H1 (cell line): ENCODE results near the gene CD63. TPM values are rescaled to one million over a fixed set of nuclear protein-coding genes. Genes with fewer than 3 reads are reported as not detected.

Source experiments
- CTCF ChIA-PET: fragments of 300-600 bp; sonication (Branson Sonifier 250); formaldehyde crosslinking; loops from one replicate; lab custom pipeline; 2021; ENCODE audit not compliant: partially characterized antibody; lab: Charles Lee
- POLR2A ChIA-PET: fragments of 300-600 bp; sonication (Branson Sonifier 250); formaldehyde crosslinking; loops from one replicate; lab custom pipeline; 2021; ENCODE audit warnings: inconsistent platforms; ENCODE audit not compliant: partially characterized antibody; lab: Charles Lee
- DNase-seq, 2 experiments: peaks; one replicate each; pipeline versions ENCODE4 v3.0.0 to v3.0.0-alpha.2; 2010 to 2022; ENCODE audit warnings: low spot score in 2 of 2, low read depth in 1 of 2, mixed read lengths in 1 of 2
- FAIRE-seq: peaks from 2 replicates; lab custom pipeline; 2011; peaks lifted over from hg19 to GRCh38; lab: Jason Lieb, UNC
- H2AFZ ChIP-seq: 2 replicates; pipeline ENCODE4 v1.8.1; 2012; ENCODE audit warnings: low read length, inconsistent platforms
- H2AK5ac ChIP-seq: 2 replicates; pipeline ENCODE4 v1.6.1; 2013; ENCODE audit warnings: low read depth, low read length
- H2BK120ac ChIP-seq: replicated peaks from 2 replicates; pipeline ENCODE3; 2013; ENCODE audit warnings: low read depth, low read length, inconsistent platforms
- H2BK12ac ChIP-seq: 2 replicates; pipeline ENCODE4 v1.6.1; 2013; ENCODE audit warnings: low read depth, low read length
- H2BK15ac ChIP-seq: 2 replicates; pipeline ENCODE4 v1.6.1; 2013; ENCODE audit warnings: low read length
- H2BK20ac ChIP-seq: 2 replicates; pipeline ENCODE4 v1.6.1; 2013; ENCODE audit warnings: low read length
- H2BK5ac ChIP-seq: 2 replicates; pipeline ENCODE4 v1.6.1; 2013; ENCODE audit warnings: low read depth, low read length
- H3K14ac ChIP-seq: 2 replicates; pipeline ENCODE4 v1.6.1; 2013; ENCODE audit warnings: inconsistent platforms; ENCODE audit not compliant: insufficient read length
- H3K18ac ChIP-seq: 2 replicates; pipeline ENCODE4 v1.6.1; 2013; ENCODE audit warnings: low read length; ENCODE audit errors: extremely low read depth
- H3K23ac ChIP-seq: 2 replicates; pipeline ENCODE4 v1.6.1; 2013; ENCODE audit warnings: inconsistent platforms; ENCODE audit not compliant: insufficient read length
- H3K23me2 ChIP-seq: 2 replicates; pipeline ENCODE4 v1.6.1; 2013; ENCODE audit warnings: low read depth, low read length
- H3K27ac ChIP-seq: 2 replicates; pipeline ENCODE4 v1.6.1; 2011; ENCODE audit warnings: low read depth, low read length, inconsistent platforms
- H3K27me3 ChIP-seq, 4 experiments: replicated peaks in 1 of 4; 1 replicate in 1 of 4; 2 replicates in 3 of 4; pipeline versions ENCODE4 v1.6.1 to v1.8.1; 2011 to 2013; ENCODE audit warnings: low read length in 3 of 4, mild to moderate bottlenecking in 3 of 4, inconsistent platforms in 2 of 4, mixed read lengths in 2 of 4, moderate library complexity in 1 of 4; ENCODE audit not compliant: control insufficient read depth in 3 of 4, insufficient read depth in 3 of 4; ENCODE audit errors: extremely low read depth in 1 of 4
- H3K36me3 ChIP-seq, 4 experiments: 2 replicates each; pipeline versions ENCODE4 v1.6.1 to v1.8.1; 2011 to 2013; ENCODE audit warnings: mild to moderate bottlenecking in 4 of 4, low read length in 3 of 4, moderate library complexity in 2 of 4, control low read depth in 1 of 4, inconsistent platforms in 1 of 4; ENCODE audit not compliant: insufficient read depth in 4 of 4, control insufficient read depth in 2 of 4
- H3K4ac ChIP-seq: replicated peaks from 2 replicates; pipeline ENCODE3; 2013; ENCODE audit warnings: low read length, low read depth, mixed read lengths, inconsistent platforms; ENCODE audit not compliant: insufficient read length
- H3K4me1 ChIP-seq, 4 experiments: replicated peaks in 1 of 4; 1 replicate in 1 of 4; 2 replicates in 3 of 4; pipeline versions ENCODE4 v1.6.1 to v1.8.1; 2011 to 2013; ENCODE audit warnings: low read length in 3 of 4, inconsistent platforms in 2 of 4, mixed read lengths in 1 of 4; ENCODE audit not compliant: insufficient read depth in 4 of 4, control insufficient read depth in 3 of 4
- H3K4me2 ChIP-seq, 2 experiments: 2 replicates each; pipeline versions ENCODE4 v1.6.1 to v1.8.1; 2011 to 2013; ENCODE audit warnings: low read depth in 2 of 2, low read length in 2 of 2, control low read depth in 1 of 2, inconsistent platforms in 1 of 2, mild to moderate bottlenecking in 1 of 2; ENCODE audit not compliant: insufficient read depth in 1 of 2
- H3K4me3 ChIP-seq, 4 experiments: fragments of 200-600, 300-600 bp in 1 of 4; sonication (generic), shearing (Covaris generic), sonication (Bioruptor Twin) in 1 of 4; 2 replicates each; pipeline versions ENCODE4 v1.5.1 to v1.8.1; 2011 to 2016; ENCODE audit warnings: low read length in 4 of 4, low read depth in 3 of 4, control low read depth in 2 of 4, inconsistent platforms in 2 of 4, mild to moderate bottlenecking in 2 of 4, mixed read lengths in 1 of 4, moderate library complexity in 1 of 4; ENCODE audit not compliant: insufficient read depth in 2 of 4; ENCODE audit errors: extremely low read depth in 1 of 4
- H3K56ac ChIP-seq: replicated peaks from 2 replicates; pipeline ENCODE3; 2013; ENCODE audit warnings: low read depth, mild to moderate bottlenecking, mixed read lengths, low read length, inconsistent platforms; ENCODE audit not compliant: insufficient read length
- H3K79me1 ChIP-seq: 2 replicates; pipeline ENCODE4 v1.6.1; 2013; ENCODE audit warnings: low read depth, low read length, control low read depth
- H3K79me2 ChIP-seq, 2 experiments: 2 replicates each; pipeline versions ENCODE4 v1.6.1 to v1.8.1; 2012 to 2013; ENCODE audit warnings: low read length in 2 of 2, mild to moderate bottlenecking in 2 of 2, inconsistent platforms in 1 of 2; ENCODE audit not compliant: insufficient read depth in 2 of 2, control insufficient read depth in 1 of 2
- H3K9ac ChIP-seq, 4 experiments: replicated peaks in 1 of 4; 1 replicate in 1 of 4; 2 replicates in 3 of 4; pipeline versions ENCODE4 v1.6.1 to v1.8.1; 2011 to 2013; ENCODE audit warnings: low read depth in 3 of 4, low read length in 3 of 4, control low read depth in 2 of 4, mild to moderate bottlenecking in 2 of 4, moderate library complexity in 2 of 4, inconsistent platforms in 1 of 4; ENCODE audit errors: extremely low read depth in 1 of 4
- H3K9me3 ChIP-seq, 2 experiments: 2 replicates each; pipeline versions ENCODE4 v1.6.1 to v1.8.1; 2012 to 2013; ENCODE audit warnings: mild to moderate bottlenecking in 2 of 2, moderate library complexity in 2 of 2, control low read depth in 1 of 2, inconsistent platforms in 1 of 2, low read depth in 1 of 2, low read length in 1 of 2, mixed read lengths in 1 of 2; ENCODE audit not compliant: insufficient read depth in 2 of 2
- H4K20me1 ChIP-seq, 2 experiments: replicated peaks in 1 of 2; 2 replicates each; pipeline versions ENCODE3 to v1.8.1; 2011 to 2013; ENCODE audit warnings: inconsistent platforms in 2 of 2, low read length in 2 of 2, mild to moderate bottlenecking in 1 of 2; ENCODE audit not compliant: insufficient read depth in 2 of 2, control insufficient read depth in 1 of 2
- H4K5ac ChIP-seq: 2 replicates; pipeline ENCODE4 v1.6.1; 2013; ENCODE audit warnings: low read length, low read depth, mixed read lengths, inconsistent platforms; ENCODE audit not compliant: insufficient read length
- H4K8ac ChIP-seq: 2 replicates; pipeline ENCODE4 v1.8.0; 2013; ENCODE audit warnings: mild to moderate bottlenecking, moderate library complexity, low read length, inconsistent platforms; ENCODE audit not compliant: insufficient read depth; ENCODE audit errors: extremely low read depth
- H4K91ac ChIP-seq: replicated peaks from 2 replicates; pipeline ENCODE3; 2013; ENCODE audit warnings: low read length, mixed read lengths, inconsistent platforms; ENCODE audit not compliant: insufficient read length
- ATF2 ChIP-seq: IDR thresholded peaks from 2 replicates; pipeline ENCODE4 v1.6.1; 2012; ENCODE audit warnings: low read length, inconsistent platforms
- BRCA1 ChIP-seq: IDR thresholded peaks from 2 replicates; pipeline ENCODE4 v1.6.1; 2012; ENCODE audit warnings: low read depth, low read length, improper control_type of control experiment
- CEBPB ChIP-seq: IDR thresholded peaks from 2 replicates; pipeline ENCODE4 v1.6.1; 2012; ENCODE audit warnings: low read depth, low read length
- EGR1 ChIP-seq: IDR thresholded peaks from 2 replicates; pipeline ENCODE4 v1.6.1; 2011; ENCODE audit warnings: low read depth, low read length, borderline replicate concordance
- GTF2F1 ChIP-seq: IDR thresholded peaks from 2 replicates; pipeline ENCODE4 v1.6.1; 2012; ENCODE audit warnings: low read depth, low read length, improper control_type of control experiment, borderline replicate concordance
- KDM4A ChIP-seq: IDR thresholded peaks from one replicate; pipeline ENCODE4 v1.7.1; 2012; ENCODE audit warnings: low read depth, mild to moderate bottlenecking, moderate library complexity, low read length, inconsistent platforms; ENCODE audit not compliant: severe bottlenecking
- POLR2A ChIP-seq, 2 experiments: IDR thresholded peaks; 1 replicate in 1 of 2; 2 replicates in 1 of 2; pipeline ENCODE4 v1.6.1; 2011; ENCODE audit warnings: low read depth in 2 of 2, low read length in 2 of 2, mild to moderate bottlenecking in 2 of 2; ENCODE audit errors: control extremely low read depth in 1 of 2
- POLR2AphosphoS5 ChIP-seq: IDR thresholded peaks from 2 replicates; pipeline ENCODE4 v1.6.1; 2011; ENCODE audit warnings: low read depth, low read length
- RBBP5 ChIP-seq: IDR thresholded peaks from 2 replicates; pipeline ENCODE4 v1.7.1; 2012; ENCODE audit warnings: low read depth, mild to moderate bottlenecking, inconsistent platforms, low read length, moderate library complexity, borderline replicate concordance
- SP4 ChIP-seq: IDR thresholded peaks from 2 replicates; pipeline ENCODE4 v1.6.1; 2012; ENCODE audit warnings: low read length, inconsistent platforms
- SRF ChIP-seq: IDR thresholded peaks from 2 replicates; pipeline ENCODE4 v1.6.1; 2011; ENCODE audit warnings: mild to moderate bottlenecking, low read depth, low read length, moderate library complexity
- TAF1 ChIP-seq: IDR thresholded peaks from 2 replicates; pipeline ENCODE4 v1.6.1; 2011; ENCODE audit warnings: mild to moderate bottlenecking, low read depth, low read length
- TEAD4 ChIP-seq: IDR thresholded peaks from 2 replicates; pipeline ENCODE4 v1.6.1; 2012; ENCODE audit warnings: low read depth, low read length, inconsistent platforms, mixed read lengths
- YY1 ChIP-seq: IDR thresholded peaks from 2 replicates; pipeline ENCODE4 v1.6.1; 2011; ENCODE audit warnings: low read depth, mild to moderate bottlenecking, low read length
- WGBS, 2 experiments: shearing (Covaris generic) in 1 of 2; methylation state at CpG; one replicate each; pipeline versions ENCODE4 v1.1.6 to v1.1.7; 2013 to 2015; ENCODE audit warnings: low lambda C conversion rate in 2 of 2, mixed read lengths in 2 of 2, inconsistent platforms in 1 of 2, low coverage in 1 of 2, missing lambda C conversion rate in 1 of 2; ENCODE audit not compliant: insufficient replicate concordance in 2 of 2, insufficient coverage in 1 of 2, insufficient read length in 1 of 2; ENCODE audit errors: extremely low coverage in 1 of 2, missing lambda C conversion rate in 1 of 2; 5-methylcytosine and 5-hydroxymethylcytosine counted together
- polyA plus RNA-seq, 7 experiments: library from polyadenylated mRNA; depleted of rRNA in 3 of 7; stranded (reverse) in 5 of 7; unstranded in 2 of 7; fragments of >200 nt in 5 of 7; fragments of 200-250 nt in 2 of 7; gene quantifications; 1 replicate in 5 of 7; 2 replicates in 1 of 7; 4 replicates in 1 of 7; pipeline versions ENCODE4 v1.2.1 to v1.2.3, GENCODE V29; 2011 to 2013; ENCODE audit warnings: missing spikeins in 2 of 7, mixed read lengths in 2 of 7
- total RNA-seq: library from RNA; stranded (reverse); fragmentation: NEBNext Ultra II Directional; extraction: Animal tissue kit (Norgen Biotek cat#: 25700); gene quantifications from 2 replicates; pipeline ENCODE4 v1.2.1, GENCODE V29; 2021

Gene CD63
- total and polyA plus RNA-seq, 2 of the 8 experiments (the other 6 are each of a cell fraction or from before 2014, with no cell fraction given) = 440 to 526 TPM

GRCh38 chr12:55767156-55767555 is 38.3 kb upstream of the CD63 start:
- 93% methylated on average over 4 of the region's 4 CpGs; no CpG with 5 or more reads in 1 of the 2 experiments for WGBS, 2 experiments
- Histone ChIP-seq H4K91ac (no peak overlapping the region), H3K36me3 (peaks cover 2 to 33% (median 6%) of the 10 kb centered on the region in 4 experiments; a peak in 6 of 8 replicates), H2BK20ac (no peak overlapping the region), H2BK15ac (no peak overlapping the region), H4K5ac (no peak overlapping the region), H2BK12ac (no peak overlapping the region), H4K20me1 (peaks cover 5 to 9% of the 10 kb centered on the region in 2 experiments), H2BK5ac (no peak overlapping the region), H3K23me2 (no peaks in the 10 kb centered on the region; the same call in 1 of the 2 replicates), H2BK120ac (no peak overlapping the region), H3K23ac (no peak overlapping the region), H3K56ac (no peak overlapping the region), H3K14ac (no peak overlapping the region), H2AK5ac (no peak overlapping the region), H4K8ac (no peak overlapping the region), H3K9ac (no peak overlapping the region; a peak in 1 of 7 replicates), H3K4me3 (no peak overlapping the region), H3K27me3 (no peaks in the 10 kb centered on the region), H3K27ac (no peak overlapping the region), H3K4me2 (no peak overlapping the region), H3K9me3 (no peaks in the 10 kb centered on the region), H3K4me1 (no peaks in the 10 kb centered on the region), H3K79me2 (no peaks in the 10 kb centered on the region), H3K4ac (no peak overlapping the region), H2AFZ (no peak overlapping the region), H3K79me1 (peaks cover 4% of the 10 kb centered on the region), H3K18ac (no peak overlapping the region)
- ChIA-PET POLR2A (interaction anchor here (0.7 to 46.5 kb wide), 7 partner anchors 13 to 188 kb away, joined by 3 to 809 read pairs (median 4); partner anchors contain the start of genes BLOC1S1, CD63 and GDF11), CTCF (interaction anchor here (0.6 to 3.4 kb wide), 9 partner anchors 12 to 618 kb away, joined by 3 to 19 read pairs (median 4); no protein-coding TSS in a partner anchor)
- DNase-seq (no peak), FAIRE-seq (no peak)
- TF ChIP-seq ATF2 = no peak
- TF ChIP-seq GTF2F1 = no peak
- TF ChIP-seq TEAD4 = no peak
- TF ChIP-seq SRF = no peak
- no peak for TF ChIP-seq CEBPB
- TF ChIP-seq BRCA1 = no peak
- TF ChIP-seq RBBP5 = no peak
- TF ChIP-seq YY1 = no peak
- TF ChIP-seq POLR2AphosphoS5 = no peak
- TF ChIP-seq TAF1 = no peak
- TF ChIP-seq SP4 = no peak
- TF ChIP-seq KDM4A = no peak
- TF ChIP-seq POLR2A (IDR thresholded peaks at IDR 0.05; ENCODE audit: control extremely low read depth in 1 of 2, low read depth in 2 of 2, low read length in 2 of 2) = no peak
- no peak for TF ChIP-seq EGR1
